ENCODE measurements around the gene ASRGL1. TPM values are rescaled to one million over a fixed set of nuclear protein-coding genes. Genes with fewer than 3 reads are reported as not detected.

The ASRGL1 gene
- total RNA-seq, 1 experiment from 2014 or later: 31.1 TPM

DNA sequence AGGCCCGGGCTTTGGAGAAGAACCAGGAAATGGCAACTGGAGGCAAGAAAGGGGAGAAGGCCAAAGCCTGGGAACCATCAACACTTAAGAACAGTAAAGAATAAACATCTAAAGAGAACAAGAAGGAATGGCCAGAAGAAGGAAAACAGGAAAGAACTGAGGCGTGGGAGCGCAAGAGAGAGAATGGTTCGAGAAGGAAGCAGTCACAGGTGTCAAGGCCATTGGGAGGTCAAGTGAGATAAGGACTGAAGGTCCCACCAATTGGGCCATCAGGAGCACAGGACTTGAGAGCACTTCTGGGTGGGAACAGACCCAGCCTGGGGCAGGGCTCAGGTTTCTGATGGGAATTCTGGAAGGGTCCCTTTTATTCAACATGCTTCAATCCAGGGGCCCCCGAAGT, 80.9 kb downstream of the ASRGL1 start:
- H3K9me3 Mint-ChIP-seq: no peaks in the 10 kb centered on the region
- no peaks in the 10 kb centered on the region for H3K79me1 ChIP-seq (ENCODE audit: insufficient read depth, low read depth, low read length, poor library complexity, severe bottlenecking)
- H2BK12ac ChIP-seq (ENCODE audit: insufficient read length, low read depth, low read length): no peak overlapping the region
- no peak overlapping the region for H4K8ac ChIP-seq (replicated peaks; ENCODE audit: insufficient read length, low read depth, low read length)
- H3K14ac ChIP-seq (ENCODE audit: insufficient read depth, low read length): no peak overlapping the region
- no peak overlapping the region for H3K56ac ChIP-seq (ENCODE audit: insufficient read length, low read depth, low read length)
- no peaks in the 10 kb centered on the region for H3K4me1 ChIP-seq (ENCODE audit: insufficient read depth, low read length)
- no peak overlapping the region for H2BK20ac ChIP-seq (ENCODE audit: low read depth, low read length, poor library complexity, severe bottlenecking)
- no peak overlapping the region for H3K4ac ChIP-seq (ENCODE audit: low read depth, low read length)
- no peak overlapping the region for H2BK120ac ChIP-seq (ENCODE audit: low read depth, low read length, poor library complexity, severe bottlenecking)
- H2AFZ ChIP-seq (ENCODE audit: low read length): no peak overlapping the region
- no peaks in the 10 kb centered on the region; the same call in 1 of the 2 replicates for H3K27me3 ChIP-seq (ENCODE audit: insufficient read depth, low read length)
- DNase-seq: no peak
- H3K4me3 Mint-ChIP-seq: no peak overlapping the region
- H2BK5ac ChIP-seq (ENCODE audit: insufficient read length, low read length): no peak overlapping the region
- no peak overlapping the region for H3K27ac ChIP-seq (ENCODE audit: insufficient read length, low read depth, low read length)
- H3K4me2 ChIP-seq (ENCODE audit: insufficient read depth, insufficient read length, low read length): no peak overlapping the region
- H3K18ac ChIP-seq (ENCODE audit: insufficient read length, low read depth, low read length): no peak overlapping the region
- H4K5ac ChIP-seq (ENCODE audit: insufficient read length, low read depth, low read length): no peak overlapping the region
- WGBS (ENCODE audit: extremely low coverage, insufficient read length, low lambda C conversion rate): no CpG with 5 or more reads among the region's 5 CpGs
- H2AK5ac ChIP-seq (ENCODE audit: insufficient read length, low read length): no peak overlapping the region
- H3K23ac ChIP-seq (ENCODE audit: insufficient read length, low read depth, low read length): no peak overlapping the region
- H3K9ac ChIP-seq (ENCODE audit: extremely low read depth, insufficient read length, low read length): no peak overlapping the region
- no peaks in the 10 kb centered on the region for H3K79me2 ChIP-seq (ENCODE audit: insufficient read depth, low read length)
- no peaks in the 10 kb centered on the region for H3K9me3 ChIP-seq (ENCODE audit: control insufficient read depth, low read depth, low read length)
- H4K20me1 ChIP-seq (ENCODE audit: control insufficient read depth, insufficient read depth, insufficient read length): no peaks in the 10 kb centered on the region
- TF ChIP-seq, protein P1, sequence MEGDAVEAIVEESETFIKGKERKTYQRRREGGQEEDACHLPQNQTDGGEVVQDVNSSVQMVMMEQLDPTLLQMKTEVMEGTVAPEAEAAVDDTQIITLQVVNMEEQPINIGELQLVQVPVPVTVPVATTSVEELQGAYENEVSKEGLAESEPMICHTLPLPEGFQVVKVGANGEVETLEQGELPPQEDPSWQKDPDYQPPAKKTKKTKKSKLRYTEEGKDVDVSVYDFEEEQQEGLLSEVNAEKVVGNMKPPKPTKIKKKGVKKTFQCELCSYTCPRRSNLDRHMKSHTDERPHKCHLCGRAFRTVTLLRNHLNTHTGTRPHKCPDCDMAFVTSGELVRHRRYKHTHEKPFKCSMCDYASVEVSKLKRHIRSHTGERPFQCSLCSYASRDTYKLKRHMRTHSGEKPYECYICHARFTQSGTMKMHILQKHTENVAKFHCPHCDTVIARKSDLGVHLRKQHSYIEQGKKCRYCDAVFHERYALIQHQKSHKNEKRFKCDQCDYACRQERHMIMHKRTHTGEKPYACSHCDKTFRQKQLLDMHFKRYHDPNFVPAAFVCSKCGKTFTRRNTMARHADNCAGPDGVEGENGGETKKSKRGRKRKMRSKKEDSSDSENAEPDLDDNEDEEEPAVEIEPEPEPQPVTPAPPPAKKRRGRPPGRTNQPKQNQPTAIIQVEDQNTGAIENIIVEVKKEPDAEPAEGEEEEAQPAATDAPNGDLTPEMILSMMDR (conservative IDR thresholded peaks at IDR 0.05): no peak
- H3K27me3 Mint-ChIP-seq (ENCODE audit: low read depth): peaks cover 42% of the 10 kb centered on the region
- no peaks in the 10 kb centered on the region for H3K36me3 Mint-ChIP-seq (ENCODE audit: insufficient read depth in 1 of 3, low read depth in 3 of 3)
- H3K23me2 ChIP-seq (ENCODE audit: insufficient read length, low read depth, low read length, poor library complexity, severe bottlenecking): no peaks in the 10 kb centered on the region
- no peak overlapping the region for H3T11ph ChIP-seq (ENCODE audit: low read length)
- H3K27ac Mint-ChIP-seq: no peak overlapping the region
- no peak overlapping the region for H2BK15ac ChIP-seq (ENCODE audit: low read depth, low read length)
- no peak overlapping the region for H4K91ac ChIP-seq (ENCODE audit: insufficient read length, low read depth, low read length)
- H3K4me1 Mint-ChIP-seq: peaks cover 4 to 9% of the 10 kb centered on the region in 2 experiments
